A549 (cell line): ENCODE measurements around the gene PLA2G2C. TPM values are rescaled to one million over a fixed set of nuclear protein-coding genes. Genes with fewer than 3 reads are reported as not detected.

ENCODE experiments used
- ATAC-seq, 2 experiments: fragments of 200-7000 bp in 1 of 2; fragments of >200 bp in 1 of 2; cut with Nextera tagmentation in 1 of 2; cut with Tn5 transposase in 1 of 2; 3 replicates each; pipeline versions ENCODE4 v1.8.0 to v1.9.1; 2018 to 2020; ENCODE audit warnings: mild to moderate bottlenecking in 1 of 2, moderate library complexity in 1 of 2
- CTCF ChIA-PET: fragments of 300-600 bp; sonication (Branson Sonifier 250); formaldehyde crosslinking; extraction: SDS; loops from one replicate; lab custom pipeline; 2021; ENCODE audit warnings: antibody characterized with exemption, inconsistent platforms; lab: Yijun Ruan, JAX
- POLR2A ChIA-PET: fragments of 350-600 bp; formaldehyde crosslinking; extraction: SDS; loops from one replicate; lab custom pipeline; 2021; ENCODE audit warnings: antibody characterized with exemption, inconsistent platforms; lab: Yijun Ruan, JAX
- DNase-seq, 2 experiments: peaks; one replicate each; pipeline versions ENCODE4 v3.0.0 to v3.0.0-alpha.2; 2011 to 2016; ENCODE audit warnings: low read depth in 1 of 2, low spot score in 1 of 2
- FAIRE-seq: peaks from 2 replicates; lab custom pipeline; 2011; peaks lifted over from hg19 to GRCh38; lab: Jason Lieb, UNC
- H3K27ac ChIP-seq, 2 experiments: fragments of >200 bp; sonication (Bioruptor Twin); formaldehyde crosslinking; 3 replicates each; pipeline ENCODE4 v1.5.1; 2016 to 2017
- H3K4me1 ChIP-seq: fragments of >200 bp; sonication (Bioruptor Twin); formaldehyde crosslinking; 3 replicates; pipeline ENCODE4 v1.6.1; 2016
- H3K4me2 ChIP-seq: fragments of >200 bp; sonication (Bioruptor Twin); formaldehyde crosslinking; 3 replicates; pipeline ENCODE4 v1.6.1; 2016
- H3K4me3 ChIP-seq: fragments of >200 bp; sonication (Bioruptor Twin); formaldehyde crosslinking; 3 replicates; pipeline ENCODE4 v1.5.1; 2016
- H3K9me3 ChIP-seq: fragments of >200 bp; sonication (Bioruptor Twin); formaldehyde crosslinking; 3 replicates; pipeline ENCODE4 v1.6.1; 2016
- BHLHE40 ChIP-seq: IDR thresholded peaks from 2 replicates; pipeline ENCODE4 v1.6.1; 2012; ENCODE audit warnings: low read depth, low read length, inconsistent platforms
- CBX8 ChIP-seq: fragments of 200-600 bp; sonication (generic); IDR thresholded peaks from 2 replicates; pipeline ENCODE4 v1.6.1; 2016
- CHD2 ChIP-seq: fragments of 150-350 bp; IDR thresholded peaks from 2 replicates; pipeline ENCODE4 v1.6.1; 2014; ENCODE audit warnings: low read length; ENCODE audit not compliant: partially characterized antibody
- EHF ChIP-seq: fragments of 250-450 bp; sonication (Bioruptor Pico); IDR thresholded peaks from 2 replicates; pipeline ENCODE4 v1.5.0; 2020; ENCODE audit warnings: mild to moderate bottlenecking
- ESRRA ChIP-seq: fragments of 150-350 bp; IDR thresholded peaks from 2 replicates; pipeline ENCODE4 v1.6.1; 2014; ENCODE audit warnings: mild to moderate bottlenecking, low read length, borderline replicate concordance
- FOSL2 ChIP-seq, 2 experiments: fragments of 450-650 bp in 1 of 2; fragments of >200 bp in 1 of 2; sonication (Bioruptor Twin) in 1 of 2; formaldehyde crosslinking; IDR thresholded peaks; 2 replicates each; pipeline versions ENCODE4 v1.5.0 to v1.6.1; 2016 to 2020; ENCODE audit warnings: mild to moderate bottlenecking in 1 of 2, moderate library complexity in 1 of 2
- GATA3 ChIP-seq: IDR thresholded peaks from 2 replicates; pipeline ENCODE4 v1.6.1; 2012; ENCODE audit warnings: borderline replicate concordance
- JUNB ChIP-seq: fragments of >200 bp; sonication (Bioruptor Twin); formaldehyde crosslinking; IDR thresholded peaks from 2 replicates; pipeline ENCODE4 v1.6.1; 2016
- MAZ ChIP-seq: fragments of 150-350 bp; IDR thresholded peaks from 2 replicates; pipeline ENCODE4 v1.6.1; 2014; ENCODE audit warnings: antibody characterized with exemption, low read depth, low read length, borderline replicate concordance
- NPAS2 ChIP-seq: fragments of 250-450 bp; sonication (Bioruptor Pico); IDR thresholded peaks from 2 replicates; pipeline ENCODE4 v1.8.0; 2022; ENCODE audit warnings: mild to moderate bottlenecking, moderate library complexity, borderline replicate concordance
- RCOR1 ChIP-seq: fragments of 150-350 bp; IDR thresholded peaks from 2 replicates; pipeline ENCODE4 v1.6.1; 2014; ENCODE audit warnings: antibody characterized with exemption, low read length, low read depth
- RNF2 ChIP-seq: fragments of 200-600 bp; sonication (generic); IDR thresholded peaks from 2 replicates; pipeline ENCODE4 v1.6.1; 2016; ENCODE audit warnings: low read depth, mild to moderate bottlenecking, antibody characterized with exemption, moderate library complexity, borderline replicate concordance
- SMC3 ChIP-seq: fragments of >200 bp; sonication (Bioruptor Twin); formaldehyde crosslinking; IDR thresholded peaks from 3 replicates; pipeline ENCODE4 v1.6.1; 2018; ENCODE audit warnings: inconsistent platforms
- SREBF2 ChIP-seq: fragments of 450-650 bp; IDR thresholded peaks from 2 replicates; pipeline ENCODE4 v1.6.1; 2014; ENCODE audit warnings: mild to moderate bottlenecking, moderate library complexity
- TFCP2L1 ChIP-seq: fragments of 250-450 bp; sonication (Bioruptor Pico); IDR thresholded peaks from 2 replicates; pipeline ENCODE4 v1.5.0; 2021; ENCODE audit warnings: mild to moderate bottlenecking
- ZC3H11A ChIP-seq: fragments of 450-650 bp; IDR thresholded peaks from 2 replicates; pipeline ENCODE4 v1.6.1; 2014; ENCODE audit warnings: antibody characterized with exemption, mild to moderate bottlenecking
- ZFP36 ChIP-seq: fragments of 450-650 bp; IDR thresholded peaks from 2 replicates; pipeline ENCODE4 v1.6.1; 2014; ENCODE audit warnings: borderline replicate concordance; ENCODE audit not compliant: partially characterized antibody
- WGBS: methylation state at CpG from one replicate; pipeline ENCODE4 v1.1.6; 2017; ENCODE audit errors: missing lambda C conversion rate; 5-methylcytosine and 5-hydroxymethylcytosine counted together
- polyA plus RNA-seq, 4 experiments: library from polyadenylated mRNA; depleted of rRNA in 3 of 4; stranded (reverse); fragments of >200 nt; fragmentation: RNase III in 1 of 4; extraction: RNeasy Plus Mini Kit Qiagen cat#74134 plus additional on column Dnase treatment in 1 of 4; gene quantifications; 2 replicates in 3 of 4; 3 replicates in 1 of 4; pipeline ENCODE4 v1.2.3, GENCODE V29; 2011 to 2017
- TF ChIP-seq, protein P1 (sequence below): fragments of >200 bp; sonication (Bioruptor Twin); formaldehyde crosslinking; IDR thresholded peaks from 3 replicates; pipeline ENCODE4 v1.5.1; 2016
- TF ChIP-seq, protein P2 (sequence below): IDR thresholded peaks from 2 replicates; pipeline ENCODE4 v1.6.1; 2012; ENCODE audit warnings: low read depth, borderline replicate concordance
- TF ChIP-seq, protein P3 (sequence below): fragments of >200 bp; sonication (Bioruptor Twin); formaldehyde crosslinking; IDR thresholded peaks from 3 replicates; pipeline ENCODE4 v1.6.1; 2016
- TF ChIP-seq, protein P4 (sequence below): IDR thresholded peaks from 2 replicates; pipeline ENCODE4 v1.6.1; 2012
- TF ChIP-seq, protein P5 (sequence below): fragments of 250-450 bp; sonication (Bioruptor Pico); IDR thresholded peaks from 2 replicates; pipeline ENCODE4 v1.5.0; 2020; ENCODE audit warnings: low read depth, mild to moderate bottlenecking, moderate library complexity

The PLA2G2C gene
- polyA plus RNA-seq, 2 of the 4 experiments (the other 2 are of a cell fraction) = not detected

DNA sequence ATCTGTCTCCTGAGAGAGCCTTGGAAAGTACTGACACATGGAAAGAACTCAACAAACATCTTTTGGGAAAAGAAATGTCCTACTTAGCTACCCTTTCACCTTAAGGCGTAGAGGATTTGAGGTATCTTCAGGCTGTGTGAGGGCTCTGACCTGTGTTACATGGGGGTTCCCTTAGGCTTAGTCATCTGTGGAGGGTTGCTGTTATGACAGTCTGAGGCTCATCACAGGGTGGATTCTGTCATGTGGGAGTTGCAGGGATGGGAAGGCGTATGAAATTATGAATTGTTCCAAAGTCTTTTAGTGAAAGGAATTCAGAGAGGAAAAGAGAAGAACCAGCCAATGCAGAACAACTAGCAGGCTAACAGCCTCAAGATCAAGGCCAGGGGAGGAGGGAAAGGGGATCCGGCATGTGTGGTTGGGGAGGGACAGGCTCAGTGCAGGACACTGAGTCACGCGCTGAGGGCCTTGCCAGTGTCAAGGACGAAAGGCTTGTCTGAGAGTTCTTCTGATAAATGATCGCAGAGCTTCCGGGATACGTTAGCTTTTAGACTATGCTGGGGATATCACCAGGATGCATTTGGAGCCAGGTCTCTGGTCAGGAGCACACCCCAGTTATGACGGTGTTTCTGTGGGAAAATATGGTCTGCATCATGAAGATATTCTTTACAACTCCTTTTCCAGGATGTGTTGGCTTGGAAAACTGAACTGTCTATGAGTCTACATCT, 24.6 kb upstream of the PLA2G2C start:
- ATAC-seq = peak; percentile 22 to 47; a peak in 4 of 6 replicates
- POLR2A ChIA-PET = no interaction called here
- TF ChIP-seq TFCP2L1 (CRISPR knock-in tag) = no peak
- TF ChIP-seq, protein P1, sequence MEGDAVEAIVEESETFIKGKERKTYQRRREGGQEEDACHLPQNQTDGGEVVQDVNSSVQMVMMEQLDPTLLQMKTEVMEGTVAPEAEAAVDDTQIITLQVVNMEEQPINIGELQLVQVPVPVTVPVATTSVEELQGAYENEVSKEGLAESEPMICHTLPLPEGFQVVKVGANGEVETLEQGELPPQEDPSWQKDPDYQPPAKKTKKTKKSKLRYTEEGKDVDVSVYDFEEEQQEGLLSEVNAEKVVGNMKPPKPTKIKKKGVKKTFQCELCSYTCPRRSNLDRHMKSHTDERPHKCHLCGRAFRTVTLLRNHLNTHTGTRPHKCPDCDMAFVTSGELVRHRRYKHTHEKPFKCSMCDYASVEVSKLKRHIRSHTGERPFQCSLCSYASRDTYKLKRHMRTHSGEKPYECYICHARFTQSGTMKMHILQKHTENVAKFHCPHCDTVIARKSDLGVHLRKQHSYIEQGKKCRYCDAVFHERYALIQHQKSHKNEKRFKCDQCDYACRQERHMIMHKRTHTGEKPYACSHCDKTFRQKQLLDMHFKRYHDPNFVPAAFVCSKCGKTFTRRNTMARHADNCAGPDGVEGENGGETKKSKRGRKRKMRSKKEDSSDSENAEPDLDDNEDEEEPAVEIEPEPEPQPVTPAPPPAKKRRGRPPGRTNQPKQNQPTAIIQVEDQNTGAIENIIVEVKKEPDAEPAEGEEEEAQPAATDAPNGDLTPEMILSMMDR = no peak
- TF ChIP-seq CBX8 = no peak
- TF ChIP-seq ESRRA = no peak
- TF ChIP-seq RCOR1 = no peak
- TF ChIP-seq, protein P2, sequence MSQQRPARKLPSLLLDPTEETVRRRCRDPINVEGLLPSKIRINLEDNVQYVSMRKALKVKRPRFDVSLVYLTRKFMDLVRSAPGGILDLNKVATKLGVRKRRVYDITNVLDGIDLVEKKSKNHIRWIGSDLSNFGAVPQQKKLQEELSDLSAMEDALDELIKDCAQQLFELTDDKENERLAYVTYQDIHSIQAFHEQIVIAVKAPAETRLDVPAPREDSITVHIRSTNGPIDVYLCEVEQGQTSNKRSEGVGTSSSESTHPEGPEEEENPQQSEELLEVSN = no peak
- TF ChIP-seq ZFP36 = no peak
- TF ChIP-seq, protein P3, sequence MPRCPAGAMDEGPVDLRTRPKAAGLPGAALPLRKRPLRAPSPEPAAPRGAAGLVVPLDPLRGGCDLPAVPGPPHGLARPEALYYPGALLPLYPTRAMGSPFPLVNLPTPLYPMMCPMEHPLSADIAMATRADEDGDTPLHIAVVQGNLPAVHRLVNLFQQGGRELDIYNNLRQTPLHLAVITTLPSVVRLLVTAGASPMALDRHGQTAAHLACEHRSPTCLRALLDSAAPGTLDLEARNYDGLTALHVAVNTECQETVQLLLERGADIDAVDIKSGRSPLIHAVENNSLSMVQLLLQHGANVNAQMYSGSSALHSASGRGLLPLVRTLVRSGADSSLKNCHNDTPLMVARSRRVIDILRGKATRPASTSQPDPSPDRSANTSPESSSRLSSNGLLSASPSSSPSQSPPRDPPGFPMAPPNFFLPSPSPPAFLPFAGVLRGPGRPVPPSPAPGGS = no peak
- TF ChIP-seq CHD2 = no peak
- TF ChIP-seq EHF (CRISPR knock-in tag) = no peak
- no peak for TF ChIP-seq GATA3
- TF ChIP-seq RNF2 = no peak
- no peak for TF ChIP-seq BHLHE40
- no peak for TF ChIP-seq JUNB
- no peak for TF ChIP-seq SREBF2
- TF ChIP-seq, protein P4, sequence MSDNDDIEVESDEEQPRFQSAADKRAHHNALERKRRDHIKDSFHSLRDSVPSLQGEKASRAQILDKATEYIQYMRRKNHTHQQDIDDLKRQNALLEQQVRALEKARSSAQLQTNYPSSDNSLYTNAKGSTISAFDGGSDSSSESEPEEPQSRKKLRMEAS = no peak
- no peak for TF ChIP-seq FOSL2 (IDR thresholded peaks at IDR 0.05)
- TF ChIP-seq FOSL2 (CRISPR knock-in tag; IDR thresholded peaks at IDR 0.05) = no peak
- peaks cover 34% of the 10 kb centered on the region for H3K4me1 ChIP-seq
- H3K4me3 ChIP-seq = no peak overlapping the region
- peak overlapping the region; percentile 60 for H3K4me2 ChIP-seq
- CTCF ChIA-PET = interaction anchor here (1.4 to 11.9 kb wide), 5 partner anchors 10 to 283 kb away, joined by 5 to 162 read pairs (median 8); no protein-coding TSS in a partner anchor
- 69% methylated on average over 10 of the region's 10 CpGs for WGBS
- peak overlapping the region; percentile 82 to 91 for H3K27ac ChIP-seq
- DNase-seq = peak in 1 of 2 experiments; percentile 30
- no peak for FAIRE-seq
- no peaks in the 10 kb centered on the region for H3K9me3 ChIP-seq

DNA sequence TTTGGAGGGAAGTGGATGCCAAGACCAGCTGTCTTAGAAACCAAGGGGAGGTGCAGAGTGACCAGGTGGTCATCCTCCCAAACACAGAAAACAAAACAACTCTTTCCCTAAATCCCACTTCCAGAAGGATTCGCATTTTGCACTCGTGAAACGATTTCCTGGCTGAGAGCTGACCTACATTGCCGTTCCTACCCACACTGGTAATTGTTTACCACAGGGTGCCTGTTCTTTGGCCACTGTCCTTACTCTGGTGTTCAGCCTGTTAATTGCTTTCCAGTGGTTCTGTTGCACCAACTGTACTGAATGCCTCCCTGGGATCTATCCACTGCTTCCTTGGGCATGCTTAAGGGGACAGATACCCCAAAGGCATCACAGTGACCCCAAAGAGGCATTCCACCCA, 23.2 kb upstream of the PLA2G2C start:
- TF ChIP-seq, protein P3 = no peak
- TF ChIP-seq, protein P5, sequence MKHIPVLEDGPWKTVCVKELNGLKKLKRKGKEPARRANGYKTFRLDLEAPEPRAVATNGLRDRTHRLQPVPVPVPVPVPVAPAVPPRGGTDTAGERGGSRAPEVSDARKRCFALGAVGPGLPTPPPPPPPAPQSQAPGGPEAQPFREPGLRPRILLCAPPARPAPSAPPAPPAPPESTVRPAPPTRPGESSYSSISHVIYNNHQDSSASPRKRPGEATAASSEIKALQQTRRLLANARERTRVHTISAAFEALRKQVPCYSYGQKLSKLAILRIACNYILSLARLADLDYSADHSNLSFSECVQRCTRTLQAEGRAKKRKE = no peak
- TF ChIP-seq SMC3 = no peak
- no peak for TF ChIP-seq MAZ
- TF ChIP-seq NPAS2 (CRISPR knock-in tag) = no peak
- TF ChIP-seq ZC3H11A = no peak
- no peak overlapping the region for H3K4me2 ChIP-seq
- 88% methylated on average over 4 of the region's 4 CpGs for WGBS
- H3K27ac ChIP-seq = peak overlapping the region; percentile 82 to 91; a peak in 5 of 6 replicates
- no peak overlapping the region for H3K4me3 ChIP-seq
- DNase-seq = no peak
- H3K9me3 ChIP-seq = no peaks in the 10 kb centered on the region
- no peak for ATAC-seq
- no peak for FAIRE-seq
- CTCF ChIA-PET = interaction anchor here (0.8 to 11.9 kb wide), 5 partner anchors 8 to 284 kb away, joined by 3 to 162 read pairs (median 8); no protein-coding TSS in a partner anchor
- H3K4me1 ChIP-seq = peaks cover 34% of the 10 kb centered on the region
- POLR2A ChIA-PET = no interaction called here
